SJSA1 (cell line): ENCODE results near the gene SHISA6. TPM values are rescaled to one million over a fixed set of nuclear protein-coding genes. Genes with fewer than 3 reads are reported as not detected.

ENCODE experiments used
- DNase-seq, 2 experiments: peaks; one replicate each; pipeline ENCODE4 v3.0.0-alpha.2; 2015 to 2020; ENCODE audit warnings: low spot score in 2 of 2, low read depth in 1 of 2
- H3K27ac ChIP-seq: fragments of 250-450 bp; sonication (Bioruptor Pico); 2 replicates; pipeline ENCODE4 v1.5.1; 2020; ENCODE audit warnings: mild to moderate bottlenecking, moderate library complexity
- H3K27me3 ChIP-seq: fragments of 250-450 bp; sonication (Bioruptor Pico); replicated peaks from 2 replicates; pipeline ENCODE4 v1.5.1; 2020; ENCODE audit warnings: mild to moderate bottlenecking, moderate library complexity
- H3K36me3 ChIP-seq: fragments of 250-450 bp; sonication (Bioruptor Pico); 2 replicates; pipeline ENCODE4 v1.5.1; 2020; ENCODE audit warnings: mild to moderate bottlenecking
- H3K4me1 ChIP-seq: fragments of 250-450 bp; sonication (Bioruptor Pico); replicated peaks from 2 replicates; pipeline ENCODE4 v1.6.1; 2021; ENCODE audit warnings: mild to moderate bottlenecking
- H3K4me3 ChIP-seq: fragments of 250-450 bp; sonication (Bioruptor Pico); 2 replicates; pipeline ENCODE4 v1.5.1; 2020; ENCODE audit warnings: mild to moderate bottlenecking
- H3K9me3 ChIP-seq: fragments of 250-450 bp; sonication (Bioruptor Pico); replicated peaks from 2 replicates; pipeline ENCODE4 v1.5.1; 2020; ENCODE audit warnings: mild to moderate bottlenecking
- total RNA-seq: library from RNA; depleted of rRNA; stranded (reverse); fragments of >200 nt; shearing (Covaris generic); gene quantifications from 2 replicates; pipeline ENCODE4 v1.2.3, GENCODE V29; 2014

Gene SHISA6
- total RNA-seq, 1 experiment from 2014 or later = 0.05 TPM

DNA sequence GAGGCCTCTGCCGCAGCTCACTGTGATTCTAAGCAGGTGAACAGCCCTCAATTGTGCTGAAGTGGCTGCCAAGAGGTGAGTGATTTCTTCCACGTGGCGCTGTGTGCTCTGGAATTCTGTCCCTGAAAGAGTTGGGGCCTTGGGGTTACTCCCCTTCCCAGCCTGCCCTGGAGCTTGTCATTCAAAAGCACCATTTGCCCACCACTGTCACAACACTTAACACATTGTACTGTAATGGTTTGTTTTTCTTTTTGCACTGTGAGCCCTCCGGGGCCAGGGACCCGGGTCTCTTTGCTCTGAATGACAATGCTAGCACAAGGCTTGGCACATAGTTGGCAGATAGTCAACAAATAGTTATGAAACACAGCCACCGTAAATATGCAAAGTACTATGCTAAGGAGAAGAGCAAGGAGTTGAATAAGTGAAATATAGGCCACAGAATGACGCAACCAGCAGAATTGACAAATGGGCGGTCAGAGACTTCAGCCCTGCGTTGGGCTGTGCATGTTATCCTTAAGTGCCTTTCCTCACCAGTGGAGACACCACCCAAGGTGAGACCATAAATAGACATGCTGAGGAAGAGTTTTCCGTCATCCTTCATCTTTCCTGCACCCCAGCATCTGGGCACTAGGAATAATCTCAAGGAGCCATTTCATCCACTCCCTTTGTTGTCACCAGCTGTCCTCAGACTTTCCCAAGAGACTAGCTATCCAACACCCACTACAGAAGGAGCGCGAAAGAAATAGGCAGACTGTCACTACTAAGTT lies 245.3 kb downstream of the SHISA6 start:
- Histone ChIP-seq H3K4me3 (no peak overlapping the region), H3K27me3 (no peaks in the 10 kb centered on the region), H3K36me3 (no peaks in the 10 kb centered on the region), H3K4me1 (no peaks in the 10 kb centered on the region), H3K27ac (no peak overlapping the region), H3K9me3 (peaks cover 2% of the 10 kb centered on the region; the same call in 1 of the 2 replicates)
- DNase-seq = peak in 1 of 2 experiments; percentile 16

GRCh38 chr17:11486868-11487310 lies 245.9 kb downstream of the SHISA6 start:
- Histone ChIP-seq H3K4me1 (no peaks in the 10 kb centered on the region), H3K4me3 (no peak overlapping the region), H3K27me3 (no peaks in the 10 kb centered on the region), H3K36me3 (no peaks in the 10 kb centered on the region), H3K9me3 (peaks cover 2% of the 10 kb centered on the region; the same call in 1 of the 2 replicates), H3K27ac (no peak overlapping the region)
- DNase-seq = no peak

- no peaks in the 10 kb centered on the region for H3K27me3 ChIP-seq
- H3K4me3 ChIP-seq = no peak overlapping the region
- H3K9me3 ChIP-seq = peaks cover 2% of the 10 kb centered on the region; the same call in 1 of the 2 replicates
- peak in 1 of 2 experiments; percentile 14 for DNase-seq
- H3K36me3 ChIP-seq = no peaks in the 10 kb centered on the region
- H3K27ac ChIP-seq = no peak overlapping the region
- H3K4me1 ChIP-seq = no peaks in the 10 kb centered on the region
Observed at GRCh38 chr17:11487469-11487868, 246.5 kb downstream of the SHISA6 start.

DNA sequence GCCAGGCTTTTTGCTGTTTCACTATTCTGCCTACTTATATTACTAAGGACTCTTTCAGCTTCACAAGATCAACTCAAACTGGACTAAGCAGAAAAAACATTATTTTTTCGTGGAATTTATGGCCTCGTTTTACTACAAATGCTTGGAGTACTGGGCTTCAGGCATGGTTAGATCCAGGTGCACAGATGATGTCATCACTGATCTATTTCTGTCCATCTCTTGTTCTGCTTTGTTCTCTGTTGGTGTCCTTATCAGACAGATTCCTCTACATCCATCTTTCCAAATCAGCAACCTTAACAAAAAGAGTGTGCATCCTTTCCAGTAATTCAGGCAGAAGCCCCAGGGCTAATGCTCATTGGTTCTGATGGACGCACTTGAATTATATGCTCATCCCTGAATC lies 247.4 kb downstream of the SHISA6 start:
- H3K27me3 ChIP-seq = no peaks in the 10 kb centered on the region
- no peaks in the 10 kb centered on the region for H3K4me1 ChIP-seq
- peaks cover 2% of the 10 kb centered on the region; the same call in 1 of the 2 replicates for H3K9me3 ChIP-seq
- no peak for DNase-seq
- H3K4me3 ChIP-seq = no peak overlapping the region
- H3K36me3 ChIP-seq = no peaks in the 10 kb centered on the region
- no peak overlapping the region for H3K27ac ChIP-seq

- H3K4me3 ChIP-seq = no peak overlapping the region
- peak in 1 of 2 experiments; percentile 7 for DNase-seq
- no peaks in the 10 kb centered on the region for H3K27me3 ChIP-seq
Observed at GRCh38 chr17:11490171-11490755, 249.2 kb downstream of the SHISA6 start.

DNA sequence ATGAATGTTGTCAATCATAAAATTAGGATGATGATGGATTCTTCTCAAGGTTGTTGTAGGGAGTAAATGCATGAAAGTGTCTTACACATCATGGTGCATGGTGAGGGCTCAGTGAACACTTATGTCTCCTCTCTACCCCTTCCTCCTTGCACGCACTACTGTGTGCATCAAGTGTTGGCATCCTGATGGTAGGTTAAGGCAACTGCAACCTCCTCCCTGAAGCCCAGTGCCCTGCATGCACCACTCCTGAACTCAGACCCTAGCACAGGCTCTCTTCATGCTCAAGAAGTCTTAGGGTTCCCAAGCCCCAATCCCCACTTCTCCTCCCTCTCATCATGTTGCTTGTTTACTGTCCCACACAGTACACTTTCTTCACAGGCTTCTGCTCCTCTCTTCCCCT lies 251.5 kb downstream of the SHISA6 start:
- Histone ChIP-seq H3K27ac (no peak overlapping the region), H3K36me3 (no peaks in the 10 kb centered on the region), H3K9me3 (peaks cover 2% of the 10 kb centered on the region; the same call in 1 of the 2 replicates), H3K4me3 (no peak overlapping the region), H3K4me1 (no peaks in the 10 kb centered on the region), H3K27me3 (no peaks in the 10 kb centered on the region)
- peak in 1 of 2 experiments; percentile 8 for DNase-seq

More at GRCh38 chr17:11490171-11490755, 249.2 kb downstream of the SHISA6 start:
- no peak overlapping the region for H3K27ac ChIP-seq
- no peaks in the 10 kb centered on the region for H3K36me3 ChIP-seq
- peaks cover 2% of the 10 kb centered on the region; the same call in 1 of the 2 replicates for H3K9me3 ChIP-seq
- no peaks in the 10 kb centered on the region for H3K4me1 ChIP-seq

- Histone ChIP-seq H3K27me3 (no peaks in the 10 kb centered on the region), H3K9me3 (no peaks in the 10 kb centered on the region; the same call in 1 of the 2 replicates), H3K27ac (no peak overlapping the region), H3K4me3 (no peak overlapping the region), H3K4me1 (no peaks in the 10 kb centered on the region), H3K36me3 (no peaks in the 10 kb centered on the region)
- DNase-seq = peak in 1 of 2 experiments; percentile 5
Observed at GRCh38 chr17:11493936-11494335, 252.9 kb downstream of the SHISA6 start.

DNA sequence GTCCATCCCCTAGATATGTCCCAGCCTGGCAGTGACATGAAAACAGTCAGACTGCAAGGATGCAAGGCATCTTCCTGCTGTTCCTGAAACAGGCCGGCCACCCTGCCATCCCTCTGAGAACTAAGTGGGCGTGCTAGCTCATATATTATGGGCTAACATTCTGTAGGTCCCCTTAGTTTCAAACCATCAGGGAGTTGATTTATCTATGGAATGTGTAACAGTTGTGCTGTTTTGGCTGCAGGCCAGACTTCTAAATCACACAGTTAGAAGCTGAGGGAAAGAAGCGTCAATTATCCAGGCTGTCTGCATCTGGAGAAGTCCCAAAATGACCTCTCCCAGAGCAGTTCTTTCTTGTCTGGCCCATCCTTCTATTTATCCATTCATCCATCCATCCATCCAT lies 254.6 kb downstream of the SHISA6 start:
- peak in 1 of 2 experiments; percentile 8 for DNase-seq
- no peak overlapping the region for H3K27ac ChIP-seq
- no peaks in the 10 kb centered on the region; the same call in 1 of the 2 replicates for H3K9me3 ChIP-seq
- H3K27me3 ChIP-seq = no peaks in the 10 kb centered on the region
- H3K36me3 ChIP-seq = no peaks in the 10 kb centered on the region
- H3K4me1 ChIP-seq = no peaks in the 10 kb centered on the region
- no peak overlapping the region for H3K4me3 ChIP-seq

GRCh38 chr17:11499881-11500280 lies 258.9 kb downstream of the SHISA6 start:
- Histone ChIP-seq H3K27ac (no peak overlapping the region), H3K9me3 (no peaks in the 10 kb centered on the region; the same call in 1 of the 2 replicates), H3K4me1 (no peaks in the 10 kb centered on the region), H3K36me3 (no peaks in the 10 kb centered on the region), H3K4me3 (no peak overlapping the region), H3K27me3 (no peaks in the 10 kb centered on the region)
- DNase-seq = peak in 1 of 2 experiments; percentile 11

DNA sequence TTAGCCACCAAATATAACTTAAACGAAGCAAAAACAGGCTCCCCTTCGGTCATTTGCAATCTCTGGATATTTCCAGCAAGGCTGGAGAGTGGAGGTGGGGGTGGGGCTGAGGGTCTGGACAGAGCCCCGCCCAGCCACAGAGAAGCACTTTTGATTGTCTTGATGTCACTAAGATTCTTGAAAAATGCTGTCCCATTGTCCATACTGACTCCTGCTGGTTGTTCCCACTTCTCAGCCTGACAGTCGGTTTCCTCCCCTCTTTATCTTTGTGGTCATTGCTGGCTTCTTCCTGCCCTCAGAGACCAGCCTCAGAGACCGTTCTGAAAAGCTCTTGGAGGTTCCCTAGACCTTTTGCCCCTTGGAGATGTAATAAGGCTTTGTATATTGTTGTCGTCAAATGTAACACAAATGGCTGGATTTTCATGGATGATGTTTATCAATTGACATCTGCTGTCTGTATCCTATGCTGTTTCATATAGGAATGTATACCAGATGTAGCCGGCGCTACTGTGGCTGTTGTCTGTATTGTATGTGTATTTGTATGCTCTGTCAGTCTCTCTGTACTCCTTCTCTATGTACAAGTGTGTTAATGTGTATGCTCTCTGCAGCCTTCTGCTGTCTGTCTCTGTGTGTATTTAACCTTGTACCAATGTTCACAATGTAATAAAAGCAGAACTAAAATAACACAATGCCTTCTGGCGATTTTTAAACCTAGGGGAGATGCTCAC lies 262.5 kb downstream of the SHISA6 start:
- DNase-seq = no peak
- Histone ChIP-seq H3K4me1 (no peaks in the 10 kb centered on the region), H3K36me3 (no peaks in the 10 kb centered on the region), H3K27ac (no peak overlapping the region), H3K27me3 (no peaks in the 10 kb centered on the region), H3K9me3 (no peaks in the 10 kb centered on the region; the same call in 1 of the 2 replicates), H3K4me3 (no peak overlapping the region)

DNA sequence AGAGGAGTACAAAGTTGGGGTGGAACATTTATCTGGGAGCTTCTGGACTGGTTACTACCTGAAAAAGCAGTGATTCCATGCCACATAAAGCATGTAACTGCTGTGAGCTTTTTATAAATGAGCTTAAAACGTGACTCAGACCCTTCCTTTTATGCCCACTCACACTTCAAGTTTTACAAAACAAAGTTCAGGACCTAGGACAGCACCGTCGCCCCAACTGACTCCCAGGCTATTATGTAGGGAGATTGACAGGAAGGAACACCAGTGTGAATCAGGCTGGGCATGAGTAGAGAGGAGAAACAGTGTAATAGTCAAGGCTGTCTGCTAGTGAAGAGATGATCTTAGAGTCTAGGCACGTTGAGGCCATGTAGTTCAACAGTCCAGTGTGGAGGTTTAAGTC lies 265.6 kb downstream of the SHISA6 start:
- H3K27me3 ChIP-seq = no peaks in the 10 kb centered on the region
- H3K9me3 ChIP-seq = no peaks in the 10 kb centered on the region; the same call in 1 of the 2 replicates
- H3K27ac ChIP-seq = no peak overlapping the region
- H3K4me3 ChIP-seq = no peak overlapping the region
- H3K36me3 ChIP-seq = no peaks in the 10 kb centered on the region
- no peaks in the 10 kb centered on the region for H3K4me1 ChIP-seq
- no peak for DNase-seq

DNA sequence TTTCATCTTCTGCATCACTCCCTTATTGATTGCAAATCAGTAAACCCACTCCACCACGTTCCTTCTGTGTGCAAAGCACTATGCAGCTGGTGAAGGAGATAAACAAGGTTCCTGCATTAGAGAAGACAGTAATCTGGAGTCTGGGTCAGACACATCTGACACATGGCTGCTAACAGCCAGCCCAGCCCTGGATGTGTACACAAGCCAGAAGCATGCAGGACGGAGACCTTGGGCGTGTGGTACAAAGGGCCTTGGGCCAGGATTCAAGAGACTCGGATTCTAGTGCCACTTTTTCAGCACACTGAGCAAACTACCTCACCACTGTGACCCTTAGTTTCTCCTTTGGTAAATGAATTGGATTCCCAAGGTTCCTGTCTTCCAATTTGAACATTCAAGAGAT lies 270.7 kb downstream of the SHISA6 start:
- Histone ChIP-seq H3K27ac (no peak overlapping the region), H3K4me1 (no peaks in the 10 kb centered on the region), H3K36me3 (no peaks in the 10 kb centered on the region), H3K27me3 (no peaks in the 10 kb centered on the region), H3K4me3 (no peak overlapping the region), H3K9me3 (no peaks in the 10 kb centered on the region)
- no peak for DNase-seq

DNA sequence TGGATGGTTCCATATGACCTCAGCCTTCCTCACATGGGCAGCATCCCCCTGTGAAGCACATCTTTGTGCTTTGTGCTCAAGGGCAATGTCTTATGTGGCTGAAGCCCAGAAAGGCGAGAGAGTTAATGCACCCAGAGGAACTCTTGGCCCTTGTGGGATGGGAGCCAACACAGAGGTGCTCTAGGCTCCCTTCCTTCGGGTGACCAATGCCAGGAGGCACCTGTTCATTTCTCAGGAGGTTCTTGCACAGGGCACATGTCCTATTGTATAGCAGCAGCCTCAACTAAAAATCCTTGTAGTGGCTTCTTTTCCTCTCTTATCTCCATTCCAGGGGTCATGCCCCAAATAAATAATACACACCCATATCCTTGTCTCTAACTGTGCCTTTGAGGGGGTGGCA lies 273.6 kb downstream of the SHISA6 start:
- Histone ChIP-seq H3K4me1 (no peaks in the 10 kb centered on the region), H3K27me3 (no peaks in the 10 kb centered on the region), H3K27ac (no peak overlapping the region), H3K9me3 (no peaks in the 10 kb centered on the region), H3K36me3 (no peaks in the 10 kb centered on the region), H3K4me3 (no peak overlapping the region)
- no peak for DNase-seq
